GM10847 (cell line): Measurements from ENCODE around the gene RERE.

Experiments used
- POLR2A ChIP-seq: IDR thresholded peaks from 2 replicates; pipeline ENCODE4 v1.6.1; 2011; ENCODE audit not compliant: insufficient read length; ENCODE audit errors: extremely low read depth

Gene RERE

GRCh38 chr1:8443558-8444194, 373.8 kb downstream of the RERE start:
- TF ChIP-seq POLR2A: no peak

- TF ChIP-seq POLR2A: no peak
Measured at GRCh38 chr1:8441426-8441825, 376.0 kb downstream of the RERE start.

GRCh38 chr1:8439015-8439702, 378.3 kb downstream of the RERE start:
- no peak for TF ChIP-seq POLR2A

GRCh38 chr1:8438489-8438888, 379.0 kb downstream of the RERE start:
- no peak for TF ChIP-seq POLR2A

GRCh38 chr1:8437347-8437746, 380.1 kb downstream of the RERE start:
- TF ChIP-seq POLR2A: no peak

GRCh38 chr1:8435569-8436071, 381.8 kb downstream of the RERE start:
- TF ChIP-seq POLR2A: no peak

GRCh38 chr1:8434101-8434500, 383.3 kb downstream of the RERE start:
- no peak for TF ChIP-seq POLR2A

- no peak for TF ChIP-seq POLR2A
Measured at GRCh38 chr1:8431784-8432183, 385.7 kb downstream of the RERE start.

GRCh38 chr1:8431019-8431418, 386.4 kb downstream of the RERE start:
- no peak for TF ChIP-seq POLR2A

- no peak for TF ChIP-seq POLR2A
Measured at GRCh38 chr1:8430476-8430875, 387.0 kb downstream of the RERE start.

GRCh38 chr1:8429549-8430110, 387.8 kb downstream of the RERE start:
- TF ChIP-seq POLR2A: no peak

- TF ChIP-seq POLR2A: no peak
Measured at GRCh38 chr1:8428441-8428840, 389.0 kb downstream of the RERE start.

GRCh38 chr1:8427986-8428385, 389.5 kb downstream of the RERE start:
- no peak for TF ChIP-seq POLR2A

- no peak for TF ChIP-seq POLR2A
Measured at GRCh38 chr1:8427493-8427892, 389.9 kb downstream of the RERE start.

GRCh38 chr1:8426996-8427395, 390.4 kb downstream of the RERE start:
- TF ChIP-seq POLR2A: no peak

GRCh38 chr1:8425781-8426161, 391.7 kb downstream of the RERE start:
- no peak for TF ChIP-seq POLR2A
